H1 (cell line): ENCODE results near the gene NEUROD6. TPM values are rescaled to one million over a fixed set of nuclear protein-coding genes. Genes with fewer than 3 reads are reported as not detected.

ENCODE experiments used
- CTCF ChIA-PET: fragments of 300-600 bp; sonication (Branson Sonifier 250); formaldehyde crosslinking; loops from one replicate; lab custom pipeline; 2021; ENCODE audit not compliant: partially characterized antibody; lab: Charles Lee
- POLR2A ChIA-PET: fragments of 300-600 bp; sonication (Branson Sonifier 250); formaldehyde crosslinking; loops from one replicate; lab custom pipeline; 2021; ENCODE audit warnings: inconsistent platforms; ENCODE audit not compliant: partially characterized antibody; lab: Charles Lee
- DNase-seq, 2 experiments: peaks; one replicate each; pipeline versions ENCODE4 v3.0.0 to v3.0.0-alpha.2; 2010 to 2022; ENCODE audit warnings: low spot score in 2 of 2, low read depth in 1 of 2, mixed read lengths in 1 of 2
- FAIRE-seq: peaks from 2 replicates; lab custom pipeline; 2011; peaks lifted over from hg19 to GRCh38; lab: Jason Lieb, UNC
- H2AFZ ChIP-seq: 2 replicates; pipeline ENCODE4 v1.8.1; 2012; ENCODE audit warnings: low read length, inconsistent platforms
- H2AK5ac ChIP-seq: 2 replicates; pipeline ENCODE4 v1.6.1; 2013; ENCODE audit warnings: low read depth, low read length
- H2BK120ac ChIP-seq: replicated peaks from 2 replicates; pipeline ENCODE3; 2013; ENCODE audit warnings: low read depth, low read length, inconsistent platforms
- H2BK12ac ChIP-seq: 2 replicates; pipeline ENCODE4 v1.6.1; 2013; ENCODE audit warnings: low read depth, low read length
- H2BK15ac ChIP-seq: 2 replicates; pipeline ENCODE4 v1.6.1; 2013; ENCODE audit warnings: low read length
- H2BK20ac ChIP-seq: 2 replicates; pipeline ENCODE4 v1.6.1; 2013; ENCODE audit warnings: low read length
- H2BK5ac ChIP-seq: 2 replicates; pipeline ENCODE4 v1.6.1; 2013; ENCODE audit warnings: low read depth, low read length
- H3K14ac ChIP-seq: 2 replicates; pipeline ENCODE4 v1.6.1; 2013; ENCODE audit warnings: inconsistent platforms; ENCODE audit not compliant: insufficient read length
- H3K18ac ChIP-seq: 2 replicates; pipeline ENCODE4 v1.6.1; 2013; ENCODE audit warnings: low read length; ENCODE audit errors: extremely low read depth
- H3K23ac ChIP-seq: 2 replicates; pipeline ENCODE4 v1.6.1; 2013; ENCODE audit warnings: inconsistent platforms; ENCODE audit not compliant: insufficient read length
- H3K23me2 ChIP-seq: 2 replicates; pipeline ENCODE4 v1.6.1; 2013; ENCODE audit warnings: low read depth, low read length
- H3K27ac ChIP-seq: 2 replicates; pipeline ENCODE4 v1.6.1; 2011; ENCODE audit warnings: low read depth, low read length, inconsistent platforms
- H3K27me3 ChIP-seq, 4 experiments: replicated peaks in 1 of 4; 1 replicate in 1 of 4; 2 replicates in 3 of 4; pipeline versions ENCODE4 v1.6.1 to v1.8.1; 2011 to 2013; ENCODE audit warnings: low read length in 3 of 4, mild to moderate bottlenecking in 3 of 4, inconsistent platforms in 2 of 4, mixed read lengths in 2 of 4, moderate library complexity in 1 of 4; ENCODE audit not compliant: control insufficient read depth in 3 of 4, insufficient read depth in 3 of 4; ENCODE audit errors: extremely low read depth in 1 of 4
- H3K36me3 ChIP-seq, 4 experiments: 2 replicates each; pipeline versions ENCODE4 v1.6.1 to v1.8.1; 2011 to 2013; ENCODE audit warnings: mild to moderate bottlenecking in 4 of 4, low read length in 3 of 4, moderate library complexity in 2 of 4, control low read depth in 1 of 4, inconsistent platforms in 1 of 4; ENCODE audit not compliant: insufficient read depth in 4 of 4, control insufficient read depth in 2 of 4
- H3K4ac ChIP-seq: replicated peaks from 2 replicates; pipeline ENCODE3; 2013; ENCODE audit warnings: low read length, low read depth, mixed read lengths, inconsistent platforms; ENCODE audit not compliant: insufficient read length
- H3K4me1 ChIP-seq, 4 experiments: replicated peaks in 1 of 4; 1 replicate in 1 of 4; 2 replicates in 3 of 4; pipeline versions ENCODE4 v1.6.1 to v1.8.1; 2011 to 2013; ENCODE audit warnings: low read length in 3 of 4, inconsistent platforms in 2 of 4, mixed read lengths in 1 of 4; ENCODE audit not compliant: insufficient read depth in 4 of 4, control insufficient read depth in 3 of 4
- H3K4me2 ChIP-seq, 2 experiments: 2 replicates each; pipeline versions ENCODE4 v1.6.1 to v1.8.1; 2011 to 2013; ENCODE audit warnings: low read depth in 2 of 2, low read length in 2 of 2, control low read depth in 1 of 2, inconsistent platforms in 1 of 2, mild to moderate bottlenecking in 1 of 2; ENCODE audit not compliant: insufficient read depth in 1 of 2
- H3K4me3 ChIP-seq, 4 experiments: fragments of 200-600, 300-600 bp in 1 of 4; sonication (generic), shearing (Covaris generic), sonication (Bioruptor Twin) in 1 of 4; 2 replicates each; pipeline versions ENCODE4 v1.5.1 to v1.8.1; 2011 to 2016; ENCODE audit warnings: low read length in 4 of 4, low read depth in 3 of 4, control low read depth in 2 of 4, inconsistent platforms in 2 of 4, mild to moderate bottlenecking in 2 of 4, mixed read lengths in 1 of 4, moderate library complexity in 1 of 4; ENCODE audit not compliant: insufficient read depth in 2 of 4; ENCODE audit errors: extremely low read depth in 1 of 4
- H3K56ac ChIP-seq: replicated peaks from 2 replicates; pipeline ENCODE3; 2013; ENCODE audit warnings: low read depth, mild to moderate bottlenecking, mixed read lengths, low read length, inconsistent platforms; ENCODE audit not compliant: insufficient read length
- H3K79me1 ChIP-seq: 2 replicates; pipeline ENCODE4 v1.6.1; 2013; ENCODE audit warnings: low read depth, low read length, control low read depth
- H3K79me2 ChIP-seq, 2 experiments: 2 replicates each; pipeline versions ENCODE4 v1.6.1 to v1.8.1; 2012 to 2013; ENCODE audit warnings: low read length in 2 of 2, mild to moderate bottlenecking in 2 of 2, inconsistent platforms in 1 of 2; ENCODE audit not compliant: insufficient read depth in 2 of 2, control insufficient read depth in 1 of 2
- H3K9ac ChIP-seq, 4 experiments: replicated peaks in 1 of 4; 1 replicate in 1 of 4; 2 replicates in 3 of 4; pipeline versions ENCODE4 v1.6.1 to v1.8.1; 2011 to 2013; ENCODE audit warnings: low read depth in 3 of 4, low read length in 3 of 4, control low read depth in 2 of 4, mild to moderate bottlenecking in 2 of 4, moderate library complexity in 2 of 4, inconsistent platforms in 1 of 4; ENCODE audit errors: extremely low read depth in 1 of 4
- H3K9me3 ChIP-seq, 2 experiments: 2 replicates each; pipeline versions ENCODE4 v1.6.1 to v1.8.1; 2012 to 2013; ENCODE audit warnings: mild to moderate bottlenecking in 2 of 2, moderate library complexity in 2 of 2, control low read depth in 1 of 2, inconsistent platforms in 1 of 2, low read depth in 1 of 2, low read length in 1 of 2, mixed read lengths in 1 of 2; ENCODE audit not compliant: insufficient read depth in 2 of 2
- H4K20me1 ChIP-seq, 2 experiments: replicated peaks in 1 of 2; 2 replicates each; pipeline versions ENCODE3 to v1.8.1; 2011 to 2013; ENCODE audit warnings: inconsistent platforms in 2 of 2, low read length in 2 of 2, mild to moderate bottlenecking in 1 of 2; ENCODE audit not compliant: insufficient read depth in 2 of 2, control insufficient read depth in 1 of 2
- H4K5ac ChIP-seq: 2 replicates; pipeline ENCODE4 v1.6.1; 2013; ENCODE audit warnings: low read length, low read depth, mixed read lengths, inconsistent platforms; ENCODE audit not compliant: insufficient read length
- H4K8ac ChIP-seq: 2 replicates; pipeline ENCODE4 v1.8.0; 2013; ENCODE audit warnings: mild to moderate bottlenecking, moderate library complexity, low read length, inconsistent platforms; ENCODE audit not compliant: insufficient read depth; ENCODE audit errors: extremely low read depth
- H4K91ac ChIP-seq: replicated peaks from 2 replicates; pipeline ENCODE3; 2013; ENCODE audit warnings: low read length, mixed read lengths, inconsistent platforms; ENCODE audit not compliant: insufficient read length
- CBX8 ChIP-seq: fragments of 300-800, 300-1000 bp; sonication (generic); IDR thresholded peaks from 2 replicates; pipeline ENCODE4 v1.7.1; 2016; ENCODE audit warnings: low read depth, low read length, borderline replicate concordance
- CEBPB ChIP-seq: IDR thresholded peaks from 2 replicates; pipeline ENCODE4 v1.6.1; 2012; ENCODE audit warnings: low read depth, low read length
- CHD2 ChIP-seq: IDR thresholded peaks from 2 replicates; pipeline ENCODE4 v1.6.1; 2012; ENCODE audit warnings: low read length, improper control_type of control experiment
- EP300 ChIP-seq, 2 experiments: IDR thresholded peaks; 1 replicate in 1 of 2; 2 replicates in 1 of 2; pipeline ENCODE4 v1.6.1; 2011 to 2012; ENCODE audit warnings: low read depth in 2 of 2, low read length in 2 of 2, mild to moderate bottlenecking in 2 of 2, borderline replicate concordance in 1 of 2, inconsistent platforms in 1 of 2, moderate library complexity in 1 of 2
- KDM1A ChIP-seq: fragments of 200-600, 300-600 bp; sonication (generic); IDR thresholded peaks from 2 replicates; pipeline ENCODE4 v1.7.1; 2016; ENCODE audit warnings: mild to moderate bottlenecking, low read length, borderline replicate concordance
- RAD21 ChIP-seq, 2 experiments: IDR thresholded peaks in 1 of 2; conservative IDR thresholded peaks in 1 of 2; 2 replicates each; pipeline ENCODE4 v1.6.1; 2011; ENCODE audit warnings: low read depth in 2 of 2, low read length in 2 of 2, improper control_type of control experiment in 1 of 2, inconsistent platforms in 1 of 2, mild to moderate bottlenecking in 1 of 2, moderate library complexity in 1 of 2
- SIX5 ChIP-seq: IDR thresholded peaks from 2 replicates; pipeline ENCODE4 v1.6.1; 2011; ENCODE audit warnings: mild to moderate bottlenecking, low read depth, low read length
- SP2 ChIP-seq: IDR thresholded peaks from 2 replicates; pipeline ENCODE4 v1.6.1; 2012; ENCODE audit warnings: mild to moderate bottlenecking, low read length, inconsistent platforms
- SRF ChIP-seq: IDR thresholded peaks from 2 replicates; pipeline ENCODE4 v1.6.1; 2011; ENCODE audit warnings: mild to moderate bottlenecking, low read depth, low read length, moderate library complexity
- WGBS, 2 experiments: shearing (Covaris generic) in 1 of 2; methylation state at CpG; one replicate each; pipeline versions ENCODE4 v1.1.6 to v1.1.7; 2013 to 2015; ENCODE audit warnings: low lambda C conversion rate in 2 of 2, mixed read lengths in 2 of 2, inconsistent platforms in 1 of 2, low coverage in 1 of 2, missing lambda C conversion rate in 1 of 2; ENCODE audit not compliant: insufficient replicate concordance in 2 of 2, insufficient coverage in 1 of 2, insufficient read length in 1 of 2; ENCODE audit errors: extremely low coverage in 1 of 2, missing lambda C conversion rate in 1 of 2; 5-methylcytosine and 5-hydroxymethylcytosine counted together
- polyA plus RNA-seq, 7 experiments: library from polyadenylated mRNA; depleted of rRNA in 3 of 7; stranded (reverse) in 5 of 7; unstranded in 2 of 7; fragments of >200 nt in 5 of 7; fragments of 200-250 nt in 2 of 7; gene quantifications; 1 replicate in 5 of 7; 2 replicates in 1 of 7; 4 replicates in 1 of 7; pipeline versions ENCODE4 v1.2.1 to v1.2.3, GENCODE V29; 2011 to 2013; ENCODE audit warnings: missing spikeins in 2 of 7, mixed read lengths in 2 of 7
- total RNA-seq: library from RNA; stranded (reverse); fragmentation: NEBNext Ultra II Directional; extraction: Animal tissue kit (Norgen Biotek cat#: 25700); gene quantifications from 2 replicates; pipeline ENCODE4 v1.2.1, GENCODE V29; 2021
- TF ChIP-seq, protein P1 (sequence below): IDR thresholded peaks from 2 replicates; pipeline ENCODE4 v1.6.1; 2012; ENCODE audit warnings: inconsistent platforms
- TF ChIP-seq, protein P2 (sequence below): IDR thresholded peaks from 2 replicates; pipeline ENCODE4 v1.6.1; 2012; ENCODE audit warnings: inconsistent platforms
- TF ChIP-seq, protein P3 (sequence below): IDR thresholded peaks from 2 replicates; pipeline ENCODE4 v1.6.1; 2011; ENCODE audit warnings: low read depth, mild to moderate bottlenecking, low read length; ENCODE audit not compliant: insufficient read depth

NEUROD6 gene
- total and polyA plus RNA-seq, 2 of the 8 experiments (the other 6 are each of a cell fraction or from before 2014, with no cell fraction given): not detected

- H3K23me2 ChIP-seq: peaks cover 6% of the 10 kb centered on the region
- no peaks in the 10 kb centered on the region for H4K20me1 ChIP-seq
- POLR2A ChIA-PET: no interaction called here
- no peak overlapping the region for H2BK5ac ChIP-seq
- H3K79me1 ChIP-seq: no peaks in the 10 kb centered on the region
- H3K36me3 ChIP-seq: no peaks in the 10 kb centered on the region
- CTCF ChIA-PET: no interaction called here
- H3K27me3 ChIP-seq: peaks cover 7 to 28% (median 18%) of the 10 kb centered on the region in 4 experiments; a peak in 6 of 7 replicates
- H3K56ac ChIP-seq: no peak overlapping the region
- no peak for FAIRE-seq
- H2BK12ac ChIP-seq: no peak overlapping the region
- no peak overlapping the region for H2BK20ac ChIP-seq
- H3K9me3 ChIP-seq: no peaks in the 10 kb centered on the region
- no peak overlapping the region for H4K5ac ChIP-seq
- H2BK120ac ChIP-seq: no peak overlapping the region
- no peak for DNase-seq
- WGBS, 2 experiments: 91% methylated on average over 5 of the region's 5 CpGs; no CpG with 5 or more reads in 1 of the 2 experiments
- H2BK15ac ChIP-seq: no peak overlapping the region
- no peaks in the 10 kb centered on the region for H3K79me2 ChIP-seq
- no peak overlapping the region for H2AFZ ChIP-seq
- H3K4me1 ChIP-seq: no peaks in the 10 kb centered on the region
- H4K91ac ChIP-seq: no peak overlapping the region
- no peak overlapping the region for H3K14ac ChIP-seq
- H4K8ac ChIP-seq: no peak overlapping the region
- no peak overlapping the region for H3K9ac ChIP-seq
- H3K27ac ChIP-seq: no peak overlapping the region
- H3K18ac ChIP-seq: no peak overlapping the region
- no peak overlapping the region for H2AK5ac ChIP-seq
- H3K23ac ChIP-seq: no peak overlapping the region
- no peak overlapping the region for H3K4me2 ChIP-seq
- no peak overlapping the region for H3K4ac ChIP-seq
- H3K4me3 ChIP-seq: no peak overlapping the region
- TF ChIP-seq SIX5 (no peak), SRF (no peak), CEBPB (no peak), CBX8 (no peak), CHD2 (no peak), SP2 (no peak), KDM1A (no peak), RAD21 (IDR thresholded peaks at IDR 0.05 in 1 of 2, conservative IDR thresholded peaks at IDR 0.05 in 1 of 2; ENCODE audit: low read depth in 2 of 2, low read length in 2 of 2) (no peak), EP300 (IDR thresholded peaks at IDR 0.05; ENCODE audit: borderline replicate concordance in 1 of 2, low read depth in 2 of 2, low read length in 2 of 2) (no peak)
- TF ChIP-seq, protein P1, sequence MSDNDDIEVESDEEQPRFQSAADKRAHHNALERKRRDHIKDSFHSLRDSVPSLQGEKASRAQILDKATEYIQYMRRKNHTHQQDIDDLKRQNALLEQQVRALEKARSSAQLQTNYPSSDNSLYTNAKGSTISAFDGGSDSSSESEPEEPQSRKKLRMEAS: no peak
- TF ChIP-seq, protein P2, sequence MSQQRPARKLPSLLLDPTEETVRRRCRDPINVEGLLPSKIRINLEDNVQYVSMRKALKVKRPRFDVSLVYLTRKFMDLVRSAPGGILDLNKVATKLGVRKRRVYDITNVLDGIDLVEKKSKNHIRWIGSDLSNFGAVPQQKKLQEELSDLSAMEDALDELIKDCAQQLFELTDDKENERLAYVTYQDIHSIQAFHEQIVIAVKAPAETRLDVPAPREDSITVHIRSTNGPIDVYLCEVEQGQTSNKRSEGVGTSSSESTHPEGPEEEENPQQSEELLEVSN: no peak
- TF ChIP-seq, protein P3, sequence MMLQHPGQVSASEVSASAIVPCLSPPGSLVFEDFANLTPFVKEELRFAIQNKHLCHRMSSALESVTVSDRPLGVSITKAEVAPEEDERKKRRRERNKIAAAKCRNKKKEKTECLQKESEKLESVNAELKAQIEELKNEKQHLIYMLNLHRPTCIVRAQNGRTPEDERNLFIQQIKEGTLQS: no peak
Measured at GRCh38 chr7:31340051-31340450, 475 bp downstream of the NEUROD6 start.
